HG03520 (cell line): ENCODE data around the gene GNE.
A peak's percentile ranks its signal among the peaks of the same experiment; 100 is the strongest.
"Not testable (repeated sequence)": the region's sequence is repeated elsewhere in the genome, so short reads cannot be mapped to it uniquely, and the experiment has no call there.

Experiments
- ATAC-seq: cut with Tn5 transposase; IDR thresholded peaks from one replicate; pipeline ENCODE4 v1.9.1; 2021; ENCODE audit warnings: mild to moderate bottlenecking, moderate library complexity; ENCODE audit not compliant: unreplicated experiment

The GNE gene, protein sequence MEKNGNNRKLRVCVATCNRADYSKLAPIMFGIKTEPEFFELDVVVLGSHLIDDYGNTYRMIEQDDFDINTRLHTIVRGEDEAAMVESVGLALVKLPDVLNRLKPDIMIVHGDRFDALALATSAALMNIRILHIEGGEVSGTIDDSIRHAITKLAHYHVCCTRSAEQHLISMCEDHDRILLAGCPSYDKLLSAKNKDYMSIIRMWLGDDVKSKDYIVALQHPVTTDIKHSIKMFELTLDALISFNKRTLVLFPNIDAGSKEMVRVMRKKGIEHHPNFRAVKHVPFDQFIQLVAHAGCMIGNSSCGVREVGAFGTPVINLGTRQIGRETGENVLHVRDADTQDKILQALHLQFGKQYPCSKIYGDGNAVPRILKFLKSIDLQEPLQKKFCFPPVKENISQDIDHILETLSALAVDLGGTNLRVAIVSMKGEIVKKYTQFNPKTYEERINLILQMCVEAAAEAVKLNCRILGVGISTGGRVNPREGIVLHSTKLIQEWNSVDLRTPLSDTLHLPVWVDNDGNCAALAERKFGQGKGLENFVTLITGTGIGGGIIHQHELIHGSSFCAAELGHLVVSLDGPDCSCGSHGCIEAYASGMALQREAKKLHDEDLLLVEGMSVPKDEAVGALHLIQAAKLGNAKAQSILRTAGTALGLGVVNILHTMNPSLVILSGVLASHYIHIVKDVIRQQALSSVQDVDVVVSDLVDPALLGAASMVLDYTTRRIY

GRCh38 chr9:36258208-36258995 lies at the start of gene GNE:
GNE (minus strand) TSS chr9:36258448; CDS start chr9:36249355, 9,093 bp downstream.
- peak; percentile 83 for ATAC-seq

GRCh38 chr9:36306471-36307306 lies 48.4 kb upstream of the GNE start:
- no peak for ATAC-seq

- not testable (repeated sequence) for ATAC-seq
Measured at GRCh38 chr9:36304366-36304765, 46.1 kb upstream of the GNE start.

DNA sequence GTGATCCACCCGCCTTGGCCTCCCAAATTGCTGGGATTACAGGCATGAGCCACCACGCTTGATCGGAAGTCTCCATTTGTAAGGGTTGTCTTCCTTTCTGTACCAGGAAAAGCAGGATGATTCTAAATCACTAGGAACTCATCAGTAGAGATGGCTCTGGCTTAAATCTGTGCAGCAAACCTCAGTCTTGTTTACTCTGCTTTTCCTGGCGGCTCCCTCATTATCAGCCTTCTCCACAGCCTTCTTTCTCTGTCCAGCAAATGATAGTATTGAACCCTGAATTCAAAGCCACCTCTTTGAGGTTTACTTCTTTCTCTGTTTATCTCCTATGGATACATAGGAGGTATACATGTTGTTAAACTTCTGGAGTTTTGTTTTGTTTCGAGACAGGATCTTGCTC lies 43.0 kb upstream of the GNE start:
- ATAC-seq: no peak

- no peak for ATAC-seq
Measured at GRCh38 chr9:36298566-36298965, 40.3 kb upstream of the GNE start.

- no peak for ATAC-seq
Measured at GRCh38 chr9:36297798-36298197, 39.5 kb upstream of the GNE start.

DNA sequence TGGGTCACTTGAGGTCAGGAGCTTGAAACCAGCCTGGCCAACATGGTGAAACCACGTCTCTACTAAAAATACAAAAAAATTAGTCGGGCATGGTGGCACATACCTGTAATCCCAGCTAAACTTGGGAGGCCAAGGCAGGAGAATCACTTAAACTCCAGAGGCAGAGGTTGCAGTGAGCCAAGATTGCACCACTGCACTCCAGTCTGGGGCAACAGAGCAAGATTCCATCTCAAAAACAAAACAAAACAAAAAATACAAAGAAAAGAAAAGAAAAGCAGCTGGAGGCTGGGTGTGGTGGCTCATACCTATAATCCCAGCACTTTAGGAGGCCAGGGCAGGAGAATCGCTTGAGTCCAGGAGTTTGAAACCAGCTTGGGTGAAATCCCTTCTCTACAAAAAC lies 36.7 kb upstream of the GNE start:
- not testable (repeated sequence) for ATAC-seq

- ATAC-seq: no peak
Measured at GRCh38 chr9:36293918-36294317, 35.7 kb upstream of the GNE start.

GRCh38 chr9:36293171-36293570 lies 34.9 kb upstream of the GNE start:
- no peak for ATAC-seq

DNA sequence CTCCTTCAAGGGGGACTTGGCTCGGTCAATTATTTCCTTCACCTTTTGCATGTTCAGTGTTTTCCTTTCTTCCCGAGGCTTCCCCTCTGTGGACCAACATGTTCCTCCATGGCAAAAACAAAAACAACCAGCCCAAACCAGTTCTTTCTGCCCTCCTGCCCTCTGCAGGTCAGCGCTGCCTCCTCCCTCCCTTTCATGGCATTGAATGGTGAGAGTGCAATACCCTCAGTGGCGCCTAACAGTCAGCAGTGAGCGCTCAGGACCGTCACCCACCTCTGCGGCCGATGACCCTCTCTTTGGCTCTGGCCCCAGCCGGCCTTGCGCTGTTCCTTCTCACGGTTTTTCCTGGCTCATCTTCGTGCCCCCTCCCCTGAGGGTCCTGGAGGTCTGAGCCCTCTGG lies 34.4 kb upstream of the GNE start:
- no peak for ATAC-seq

DNA sequence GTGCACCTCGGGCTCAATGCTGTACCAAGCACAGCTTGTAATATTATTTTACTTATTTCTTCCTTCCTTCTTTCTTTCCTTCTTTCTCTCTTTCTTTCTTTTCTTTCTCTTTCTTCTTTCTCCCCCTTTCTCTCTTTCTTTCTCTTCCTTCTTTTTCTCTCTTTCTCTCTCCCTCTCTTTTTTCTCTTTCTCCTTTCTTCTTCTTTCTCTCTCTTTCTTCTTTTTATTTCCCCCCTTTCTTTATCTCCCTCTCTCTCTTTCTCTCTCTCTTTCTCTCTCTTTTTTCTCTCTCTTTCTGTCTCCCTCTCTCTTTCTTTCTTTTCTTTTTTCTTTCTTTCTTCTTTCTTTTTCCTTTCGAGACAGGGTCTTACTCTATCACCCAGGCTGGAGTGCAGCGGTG lies 32.7 kb upstream of the GNE start:
- no peak for ATAC-seq

- ATAC-seq: no peak
Measured at GRCh38 chr9:36289836-36290435, 31.7 kb upstream of the GNE start.

DNA sequence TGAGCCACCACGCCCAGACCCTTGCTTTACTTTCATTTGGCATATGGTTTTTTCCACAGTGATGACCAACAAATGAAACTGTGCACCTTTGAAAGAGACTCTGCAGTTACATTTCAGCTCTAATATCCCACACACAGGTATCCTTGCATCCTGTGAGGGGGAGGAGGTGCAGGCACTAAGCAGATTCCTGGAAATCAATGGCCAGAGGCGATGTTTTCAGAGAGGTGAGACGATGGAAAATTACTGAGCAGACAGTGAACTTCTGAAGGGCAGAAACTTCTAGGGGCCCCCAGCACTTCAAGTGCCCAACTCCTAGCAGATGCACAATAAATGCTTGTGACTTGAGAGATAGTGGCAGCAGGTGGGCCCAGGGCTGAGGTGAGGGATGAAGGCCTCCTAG lies 29.8 kb upstream of the GNE start:
- ATAC-seq: no peak

DNA sequence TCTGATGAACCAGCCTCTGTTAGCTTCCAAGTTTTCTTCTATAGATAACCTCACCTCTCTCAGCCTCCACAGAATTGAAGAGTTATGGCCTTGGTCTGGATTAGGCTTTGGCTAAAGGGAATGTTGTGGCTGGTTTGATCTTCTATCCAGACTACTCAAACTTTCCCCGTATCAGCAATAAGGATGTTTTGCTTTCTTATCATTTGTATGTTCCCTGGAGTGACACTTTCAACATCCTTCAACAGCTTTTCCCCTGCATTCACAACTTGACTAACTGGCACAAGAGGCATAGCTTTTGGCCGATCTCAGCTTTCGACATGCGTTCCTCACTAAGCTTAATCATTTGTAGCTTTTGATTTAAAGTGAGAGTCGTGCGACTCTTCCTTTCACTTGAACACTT lies 28.1 kb upstream of the GNE start:
- no peak for ATAC-seq

DNA sequence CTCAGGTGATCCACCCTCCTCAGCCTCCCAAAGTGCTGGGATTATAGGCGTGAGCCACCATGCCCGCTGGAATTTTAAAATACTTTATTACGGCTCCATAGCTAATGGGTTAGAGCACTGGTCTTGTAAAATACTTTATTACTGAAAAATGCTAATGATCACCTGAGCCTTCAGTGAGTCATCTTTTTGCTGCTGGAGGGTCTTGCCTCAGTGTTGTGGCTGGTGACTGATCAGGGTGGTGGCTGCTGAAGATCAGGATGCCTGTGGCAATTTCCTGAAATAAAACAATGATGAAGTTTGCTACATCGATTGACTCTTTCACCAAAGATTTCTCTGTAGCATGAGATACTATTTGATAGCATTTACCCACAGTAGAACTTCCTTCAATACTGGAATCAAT lies 26.0 kb upstream of the GNE start:
- no peak for ATAC-seq

DNA sequence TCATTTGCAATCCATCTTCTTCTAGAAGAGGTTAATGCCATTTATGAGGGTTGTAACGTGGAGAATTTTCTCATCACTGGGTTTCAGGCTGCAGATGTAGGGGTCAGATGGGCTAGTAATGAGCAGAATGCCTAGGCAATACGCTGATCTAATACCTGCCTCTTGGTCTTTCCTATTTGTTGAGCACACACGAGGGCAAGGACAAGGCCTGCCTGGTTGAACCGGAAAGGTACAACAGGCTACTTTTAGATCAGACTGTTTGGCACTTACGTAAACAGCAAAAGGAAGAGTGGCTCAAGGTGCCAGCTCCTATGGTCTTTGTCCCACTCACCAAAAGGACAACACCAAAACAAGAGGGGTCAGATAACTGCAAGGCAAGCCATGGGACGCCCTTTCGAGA lies 24.0 kb upstream of the GNE start:
- no peak for ATAC-seq

DNA sequence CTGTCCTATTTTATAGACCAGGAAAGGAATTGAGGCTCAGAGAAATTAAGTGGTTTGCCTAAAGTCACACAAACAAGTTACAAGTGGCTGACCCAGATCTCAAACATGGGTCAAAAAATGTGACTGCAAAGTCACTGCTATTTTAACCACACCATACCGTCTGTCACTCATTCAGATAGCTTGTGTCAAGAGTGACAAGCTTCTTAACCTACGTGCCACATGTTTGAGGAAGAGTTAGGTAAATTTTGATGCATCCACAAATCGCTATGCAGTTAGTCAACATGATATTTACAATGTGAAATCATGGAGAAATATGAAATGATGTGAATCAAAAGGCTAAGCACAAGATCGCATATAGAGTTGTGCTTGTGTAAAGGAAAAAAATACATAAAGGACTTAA lies 22.7 kb upstream of the GNE start:
- ATAC-seq: no peak

- no peak for ATAC-seq
Measured at GRCh38 chr9:36278243-36278642, 20.0 kb upstream of the GNE start.

- no peak for ATAC-seq
Measured at GRCh38 chr9:36276781-36277181, 18.5 kb upstream of the GNE start.

DNA sequence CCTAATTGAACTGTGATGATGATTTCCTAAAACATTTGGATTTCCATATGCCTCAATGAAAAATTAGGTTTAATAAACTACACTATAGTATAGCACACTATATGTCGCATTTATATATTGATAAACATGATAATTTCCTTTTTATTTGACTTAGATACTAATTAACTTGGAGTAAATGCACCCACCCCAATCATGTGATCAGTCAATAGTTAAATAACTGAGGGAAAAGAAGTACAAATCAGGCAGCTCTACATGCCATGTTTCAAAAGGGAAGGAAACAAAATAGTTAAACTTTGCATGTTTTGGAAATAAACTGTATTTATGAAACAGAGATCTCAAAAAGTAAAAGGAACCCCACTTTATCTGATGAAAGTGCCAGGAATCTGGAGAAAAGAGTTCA lies 18.0 kb upstream of the GNE start:
- ATAC-seq: no peak
